HUES48 (cell line): ENCODE results near the gene ABTB1.

Experiments used
- H3K27ac ChIP-seq: one replicate; pipeline ENCODE4 v1.7.0; 2013; ENCODE audit warnings: low read depth, low read length, inconsistent platforms
- H3K27me3 ChIP-seq: 2 replicates; pipeline ENCODE4 v1.6.1; 2013; ENCODE audit warnings: mild to moderate bottlenecking, low read length; ENCODE audit not compliant: control insufficient read depth, insufficient read depth
- H3K36me3 ChIP-seq: 2 replicates; pipeline ENCODE4 v1.6.1; 2013; ENCODE audit warnings: low read length; ENCODE audit not compliant: control insufficient read depth, insufficient read depth
- H3K4me1 ChIP-seq: 2 replicates; pipeline ENCODE4 v1.6.1; 2013; ENCODE audit warnings: mild to moderate bottlenecking, low read length; ENCODE audit not compliant: control insufficient read depth, insufficient read depth
- H3K4me3 ChIP-seq: 2 replicates; pipeline ENCODE4 v1.5.1; 2013; ENCODE audit warnings: mild to moderate bottlenecking, low read depth, low read length
- H3K9ac ChIP-seq: 2 replicates; pipeline ENCODE4 v1.6.1; 2013; ENCODE audit warnings: mild to moderate bottlenecking, low read depth, low read length, moderate library complexity
- H3K9me3 ChIP-seq: 2 replicates; pipeline ENCODE4 v1.6.1; 2013; ENCODE audit warnings: low read length; ENCODE audit not compliant: control insufficient read depth, insufficient read depth

Gene ABTB1

DNA sequence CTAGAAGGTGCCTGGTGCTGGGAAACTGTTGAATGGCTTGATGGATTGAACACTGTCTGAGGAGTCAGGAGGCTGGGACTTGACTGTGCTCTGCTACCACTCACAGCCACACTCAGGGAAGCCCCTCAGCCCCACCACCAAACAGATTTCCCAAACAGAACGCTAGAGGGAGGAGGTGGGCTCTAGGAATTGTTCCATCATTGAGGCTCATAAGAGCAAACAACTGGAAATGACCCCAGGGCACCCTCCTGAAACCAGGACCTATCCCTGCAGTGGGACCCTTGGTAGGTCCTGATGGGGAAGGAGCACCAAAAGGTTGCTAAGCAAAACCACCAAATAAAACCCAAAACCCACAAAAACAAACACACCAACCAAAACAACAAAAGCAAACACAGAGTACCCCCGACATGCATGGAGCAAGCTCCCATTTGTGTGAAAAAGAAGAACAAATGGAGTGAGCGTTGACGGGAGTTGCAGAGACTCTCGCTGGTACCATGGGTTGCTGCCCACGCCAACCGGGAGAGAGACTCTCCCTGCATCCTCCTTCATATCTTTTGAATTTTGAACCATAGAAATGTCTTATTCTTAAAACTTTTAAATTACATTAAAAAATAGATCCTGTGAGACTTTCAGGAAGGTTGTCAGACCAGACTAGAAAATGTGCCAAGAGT is 45.6 kb downstream of the ABTB1 start:
- Histone ChIP-seq H3K9ac (no peak overlapping the region), H3K9me3 (no peaks in the 10 kb centered on the region), H3K27ac (no peak overlapping the region), H3K27me3 (no peaks in the 10 kb centered on the region), H3K4me3 (no peak overlapping the region), H3K36me3 (no peaks in the 10 kb centered on the region), H3K4me1 (no peaks in the 10 kb centered on the region; the same call in 1 of the 2 replicates)

DNA sequence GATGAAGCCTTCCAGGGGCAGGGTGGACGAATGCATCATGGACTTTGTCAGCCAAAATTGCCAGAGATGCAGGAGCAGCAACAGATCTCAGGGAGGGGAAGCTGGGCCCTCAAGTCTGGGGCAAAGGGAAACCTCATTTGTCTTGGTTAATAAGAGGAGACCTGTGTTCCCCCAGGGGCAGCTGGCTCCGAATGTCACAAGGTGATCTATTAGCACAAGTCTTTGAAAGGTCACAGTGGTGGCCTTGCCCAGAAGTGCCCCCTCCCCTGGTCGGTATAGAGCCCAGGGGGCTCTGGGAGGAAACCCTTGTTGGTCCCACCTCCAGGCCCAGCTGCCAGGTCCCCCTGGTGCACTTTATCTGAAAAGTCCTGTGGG is 46.2 kb downstream of the ABTB1 start:
- H3K36me3 ChIP-seq, result no peaks in the 10 kb centered on the region
- no peak overlapping the region for H3K27ac ChIP-seq
- no peaks in the 10 kb centered on the region for H3K9me3 ChIP-seq
- H3K4me1 ChIP-seq, result no peaks in the 10 kb centered on the region
- H3K4me3 ChIP-seq, result no peak overlapping the region
- no peaks in the 10 kb centered on the region for H3K27me3 ChIP-seq
- no peak overlapping the region for H3K9ac ChIP-seq

DNA sequence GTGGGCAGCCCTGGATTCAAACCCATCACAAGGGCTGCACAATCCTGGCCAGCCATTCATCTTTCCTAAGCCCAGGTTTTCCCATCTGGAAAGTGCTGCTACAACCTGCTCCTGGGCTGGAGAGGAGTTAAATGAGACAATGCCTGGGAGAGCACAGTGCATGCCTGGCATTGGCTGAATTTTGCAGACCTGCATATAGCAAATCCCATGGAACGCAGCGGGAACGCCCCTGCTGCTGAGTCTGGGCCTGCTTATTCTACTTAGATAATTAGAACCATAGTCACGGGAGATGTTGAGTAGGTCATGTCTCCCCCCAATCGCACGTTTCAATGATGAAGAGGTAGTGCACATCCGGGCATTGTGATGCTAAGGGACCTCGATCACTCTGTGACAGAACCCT is 46.6 kb downstream of the ABTB1 start:
- H3K27me3 ChIP-seq, result no peaks in the 10 kb centered on the region
- H3K36me3 ChIP-seq, result no peaks in the 10 kb centered on the region
- H3K9me3 ChIP-seq, result no peaks in the 10 kb centered on the region
- H3K4me3 ChIP-seq, result no peak overlapping the region
- no peak overlapping the region for H3K9ac ChIP-seq
- H3K4me1 ChIP-seq, result no peaks in the 10 kb centered on the region
- H3K27ac ChIP-seq, result no peak overlapping the region

DNA sequence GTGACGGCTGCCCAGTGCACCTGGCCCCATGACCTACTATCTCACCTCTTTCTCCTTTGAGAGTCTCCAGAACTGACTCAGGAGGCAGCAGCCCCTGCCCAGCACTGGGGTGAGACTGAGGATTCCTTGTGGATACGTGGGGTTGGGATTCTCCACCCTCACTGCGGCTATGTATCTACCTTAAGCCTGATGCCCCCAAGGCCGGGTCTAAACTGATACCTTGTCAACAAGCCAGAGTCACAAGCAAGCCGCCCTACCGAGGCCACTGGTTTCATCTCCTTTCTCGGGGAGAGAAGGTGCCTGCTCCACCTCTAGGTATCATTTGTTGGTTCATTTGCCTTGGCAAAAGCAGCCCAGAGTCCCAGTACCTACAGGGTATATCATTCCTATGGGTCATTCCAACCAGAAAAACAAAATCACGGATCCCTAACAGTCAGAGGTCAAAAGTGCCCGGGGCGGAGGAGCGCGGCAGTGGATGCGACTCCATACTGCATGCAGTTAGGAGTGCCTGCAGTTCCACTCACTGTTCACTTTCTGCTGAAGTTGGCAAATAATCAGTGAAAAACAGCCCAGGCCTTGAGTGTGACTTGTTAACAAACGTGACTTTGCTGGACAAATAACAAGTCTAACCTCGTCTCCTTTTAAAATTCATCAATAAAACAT is 47.5 kb downstream of the ABTB1 start:
- Histone ChIP-seq H3K9ac (no peak overlapping the region), H3K9me3 (no peaks in the 10 kb centered on the region), H3K27ac (no peak overlapping the region), H3K4me1 (no peaks in the 10 kb centered on the region), H3K36me3 (no peaks in the 10 kb centered on the region), H3K27me3 (no peaks in the 10 kb centered on the region), H3K4me3 (no peak overlapping the region)

DNA sequence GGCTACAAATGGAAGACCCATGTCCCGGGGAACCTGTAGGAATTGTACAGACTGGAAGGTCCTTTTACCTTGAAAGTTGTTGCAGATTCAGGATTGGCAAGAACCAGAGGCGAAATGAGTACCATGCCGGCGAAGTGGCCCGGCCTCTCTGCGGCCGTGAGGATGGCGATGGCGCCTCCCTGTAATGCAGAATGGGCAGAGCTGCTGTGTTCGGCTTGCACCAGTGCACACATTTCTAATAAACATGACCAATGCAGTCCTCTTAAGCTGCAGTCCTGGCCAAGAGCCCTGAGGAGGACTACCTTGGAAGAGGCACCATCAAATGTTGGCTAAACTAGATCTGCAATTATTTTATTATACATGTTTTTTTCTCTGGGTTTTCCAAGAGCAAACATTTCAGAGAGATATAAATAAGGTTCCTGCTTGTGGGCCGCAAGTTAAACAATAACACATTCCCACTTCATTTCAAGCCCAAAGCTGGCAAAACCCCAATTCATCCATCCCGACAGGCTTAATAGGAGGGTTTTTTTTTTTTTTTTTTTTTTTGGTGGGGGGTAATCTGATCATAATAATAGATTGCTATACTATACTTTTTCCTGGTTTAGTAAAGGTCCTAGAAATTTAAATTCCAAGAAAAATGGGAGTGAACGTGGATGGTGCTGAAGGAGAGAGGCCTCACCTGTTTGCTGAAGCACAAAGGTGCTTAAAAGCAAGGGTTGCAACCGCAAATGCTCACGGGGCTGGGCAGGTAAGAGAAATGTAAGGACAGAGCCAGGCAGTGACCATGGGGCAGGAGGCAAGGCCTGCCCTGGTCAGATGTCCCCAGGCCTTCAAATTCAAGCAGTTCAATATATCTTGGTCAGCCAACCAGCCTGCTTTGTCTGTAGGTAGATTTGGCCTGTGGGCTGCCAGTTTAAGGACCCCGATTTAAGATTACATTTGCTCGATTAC is 48.5 kb downstream of the ABTB1 start:
- Histone ChIP-seq H3K9ac (no peak overlapping the region), H3K36me3 (no peaks in the 10 kb centered on the region), H3K4me1 (no peaks in the 10 kb centered on the region), H3K4me3 (no peak overlapping the region), H3K9me3 (no peaks in the 10 kb centered on the region), H3K27me3 (no peaks in the 10 kb centered on the region), H3K27ac (no peak overlapping the region)

DNA sequence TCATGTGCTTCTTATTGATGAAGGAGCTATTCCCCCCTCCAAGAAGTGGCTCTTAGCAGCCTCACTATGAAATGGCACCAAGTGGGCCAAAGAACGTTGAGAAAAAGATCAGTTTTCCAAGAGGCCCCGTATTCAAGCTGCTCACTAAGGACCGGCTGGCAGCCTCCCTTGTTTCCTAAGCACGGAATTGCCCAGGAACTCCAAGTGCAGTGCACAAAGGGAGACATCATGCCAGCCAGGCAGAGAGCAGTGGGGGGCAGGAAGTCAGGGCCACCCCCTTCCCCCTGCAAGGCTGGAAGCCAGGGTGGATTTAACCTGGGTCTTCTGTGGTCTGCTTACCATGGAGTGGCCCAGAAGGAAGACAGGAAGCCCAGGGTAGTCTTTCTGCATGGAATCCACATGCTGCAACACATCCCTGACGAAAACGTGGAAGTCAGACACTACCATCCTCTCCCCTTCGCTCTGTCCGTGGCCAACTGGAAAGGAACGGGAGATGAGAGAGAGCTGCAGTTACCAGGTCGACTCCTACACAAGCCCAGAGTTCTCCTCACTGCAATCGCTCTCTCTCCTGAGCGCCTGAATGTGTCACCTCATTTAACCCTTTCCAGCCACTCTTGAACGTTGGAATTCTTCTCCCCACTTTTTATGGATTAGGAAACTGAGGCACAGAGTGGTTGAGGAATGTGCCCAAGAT is 49.5 kb downstream of the ABTB1 start:
- H3K9me3 ChIP-seq, result no peaks in the 10 kb centered on the region
- H3K27me3 ChIP-seq, result no peaks in the 10 kb centered on the region
- H3K36me3 ChIP-seq, result no peaks in the 10 kb centered on the region
- no peak overlapping the region for H3K9ac ChIP-seq
- no peaks in the 10 kb centered on the region for H3K4me1 ChIP-seq
- H3K27ac ChIP-seq, result no peak overlapping the region
- no peak overlapping the region for H3K4me3 ChIP-seq

DNA sequence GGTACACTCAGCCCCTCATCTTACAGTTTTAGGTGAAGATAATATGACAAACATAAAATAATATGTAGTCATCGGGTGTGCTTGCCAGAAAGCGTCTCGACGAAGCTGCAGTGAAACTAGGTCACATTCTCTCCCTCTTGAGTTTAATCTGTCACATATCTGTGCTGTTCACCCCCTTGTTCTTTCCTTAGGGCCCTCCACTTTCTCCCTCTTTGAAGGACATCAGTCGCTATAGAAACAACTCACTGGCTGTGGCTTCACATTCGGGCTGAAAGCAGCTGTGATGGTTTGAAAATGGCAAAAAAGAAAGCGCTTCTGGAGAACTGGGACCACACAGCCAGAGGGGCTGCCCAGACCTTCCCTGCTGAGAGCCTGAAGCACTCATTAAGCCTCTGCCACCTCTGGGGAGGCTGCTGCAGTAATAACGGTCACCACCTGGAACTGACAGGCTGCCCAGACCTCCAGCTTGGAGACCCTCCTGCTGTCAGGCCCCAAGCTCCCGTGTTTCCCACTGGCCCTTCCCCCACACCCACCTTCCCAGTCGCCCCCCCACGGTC is 50.3 kb downstream of the ABTB1 start:
- H3K27ac ChIP-seq, result no peak overlapping the region
- H3K9ac ChIP-seq, result no peak overlapping the region
- H3K36me3 ChIP-seq, result no peaks in the 10 kb centered on the region
- no peak overlapping the region for H3K4me3 ChIP-seq
- H3K27me3 ChIP-seq, result no peaks in the 10 kb centered on the region
- H3K4me1 ChIP-seq, result no peaks in the 10 kb centered on the region
- no peaks in the 10 kb centered on the region for H3K9me3 ChIP-seq

DNA sequence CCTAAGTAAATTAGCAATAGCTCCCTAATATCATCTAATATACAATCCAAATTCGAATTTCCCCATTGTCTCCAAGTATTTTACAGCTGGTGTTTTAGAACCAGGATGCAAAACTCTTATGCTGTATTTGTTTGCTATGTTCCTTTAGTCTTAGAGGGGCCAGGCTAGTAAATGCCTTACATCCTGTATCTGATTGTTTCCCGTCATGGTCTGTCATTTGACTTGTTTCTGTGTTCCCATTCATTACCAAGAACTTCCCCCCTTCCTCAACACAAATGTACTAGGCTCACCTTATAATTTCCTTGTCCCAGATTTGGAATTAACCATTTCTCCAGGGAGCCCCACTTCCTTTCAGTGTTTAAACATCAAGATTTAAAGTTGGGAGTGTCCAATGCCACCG is 54.1 kb downstream of the ABTB1 start:
- no peak overlapping the region for H3K27ac ChIP-seq
- H3K9me3 ChIP-seq, result no peaks in the 10 kb centered on the region
- no peaks in the 10 kb centered on the region for H3K27me3 ChIP-seq
- no peaks in the 10 kb centered on the region for H3K36me3 ChIP-seq
- no peak overlapping the region for H3K4me3 ChIP-seq
- peaks cover 6% of the 10 kb centered on the region for H3K4me1 ChIP-seq
- no peak overlapping the region for H3K9ac ChIP-seq

DNA sequence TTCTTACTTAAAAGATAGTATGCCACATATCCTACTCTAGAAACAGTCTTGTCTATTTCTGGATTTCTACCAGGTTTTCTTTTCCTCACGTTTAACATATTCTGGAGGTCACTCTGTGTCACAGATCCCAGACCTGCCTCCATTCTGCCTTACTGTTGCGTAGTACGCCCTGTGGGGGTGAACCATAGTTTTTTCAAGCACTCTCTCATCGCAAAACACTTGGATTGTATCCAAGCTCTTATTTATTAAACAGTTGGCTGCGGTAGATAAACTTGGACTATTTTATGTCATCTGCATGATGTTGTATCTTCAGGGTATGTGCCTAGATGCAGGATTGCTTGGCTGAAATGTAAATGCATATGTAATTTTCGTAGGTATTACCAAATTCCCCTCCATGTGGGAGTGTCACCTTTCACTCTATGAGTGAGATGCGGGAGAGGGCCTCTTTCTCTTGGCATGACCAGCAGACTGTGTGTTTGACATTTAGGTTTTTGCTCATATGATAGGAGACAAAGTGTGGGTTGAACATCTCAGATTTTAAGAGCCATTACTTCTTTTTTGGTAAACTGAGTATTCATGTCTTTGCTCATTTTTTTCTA is 55.8 kb downstream of the ABTB1 start:
- Histone ChIP-seq H3K27ac (no peak overlapping the region), H3K4me3 (no peak overlapping the region), H3K9me3 (no peaks in the 10 kb centered on the region), H3K4me1 (peaks cover 14% of the 10 kb centered on the region), H3K36me3 (no peaks in the 10 kb centered on the region), H3K27me3 (0 out of 2 replicates have a peak, but pooled peaks cover 7% of the 10 kb centered on the region), H3K9ac (no peak overlapping the region)

DNA sequence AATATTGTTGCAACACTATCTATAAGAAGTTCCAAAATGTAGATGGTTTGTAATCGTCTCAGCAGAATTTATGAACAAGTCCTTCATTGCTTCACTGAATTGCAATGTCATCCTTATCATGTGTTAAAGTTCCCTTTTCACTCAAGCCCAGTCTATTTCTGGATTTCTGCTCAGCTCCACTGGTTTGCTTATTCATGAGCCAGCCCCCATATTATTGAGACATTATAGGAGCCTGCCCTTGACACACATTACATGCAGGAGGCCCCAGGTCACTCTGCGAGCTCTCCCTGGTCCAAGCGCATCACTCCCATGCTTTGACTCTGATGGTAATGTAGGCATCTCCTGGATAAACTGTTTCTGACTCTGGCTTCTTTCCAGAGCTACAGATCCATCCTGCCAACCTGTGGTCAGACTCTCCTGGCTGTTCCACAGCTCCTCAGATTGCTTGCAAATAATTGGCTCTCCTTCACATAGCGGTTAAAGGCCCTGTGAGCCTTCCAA is 56.9 kb downstream of the ABTB1 start:
- H3K4me1 ChIP-seq, result peaks cover 19% of the 10 kb centered on the region
- H3K4me3 ChIP-seq, result no peak overlapping the region
- no peak overlapping the region for H3K9ac ChIP-seq
- no peak overlapping the region for H3K27ac ChIP-seq
- no peaks in the 10 kb centered on the region for H3K9me3 ChIP-seq
- H3K36me3 ChIP-seq, result no peaks in the 10 kb centered on the region
- H3K27me3 ChIP-seq, result 0 out of 2 replicates have a peak, but pooled peaks cover 9% of the 10 kb centered on the region
